Psoas muscle (tissue), 8 donors: ENCODE data around the gene FOXC2. TPM values are rescaled to one million over a fixed set of nuclear protein-coding genes. Genes with fewer than 3 reads are reported as not detected.

Experiments used
- ATAC-seq, 4 donors: fragments of 200-7000 bp; cut with Tn5 transposase; one replicate each; pipeline ENCODE4 v1.9.1; 2020; ENCODE audit warnings: moderate library complexity in 3 of 4, mild to moderate bottlenecking in 2 of 4
- DNase-seq, 2 donors: peaks; one replicate each; pipeline ENCODE4 v3.0.0-alpha.2; 2020
- H3K27ac ChIP-seq: fragments of 200-600 bp; one replicate; pipeline ENCODE4 v1.8.0; 2022
- H3K27me3 ChIP-seq, 3 donors: fragments of 200-600 bp in 1 of 3; one replicate each; pipeline versions ENCODE4 v1.6.1 to v1.8.0; 2013 to 2022; ENCODE audit warnings: low read length in 2 of 3, mild to moderate bottlenecking in 2 of 3, moderate library complexity in 1 of 3; ENCODE audit not compliant: insufficient read depth in 3 of 3
- H3K36me3 ChIP-seq, 2 donors: fragments of 200-600 bp in 1 of 2; one replicate each; pipeline versions ENCODE4 v1.6.1 to v1.8.0; 2013 to 2022; ENCODE audit warnings: low read depth in 1 of 2, mild to moderate bottlenecking in 1 of 2, moderate library complexity in 1 of 2; ENCODE audit not compliant: insufficient read depth in 1 of 2
- H3K4me1 ChIP-seq: fragments of 200-600 bp; one replicate; pipeline ENCODE4 v1.8.0; 2022
- H3K4me3 ChIP-seq: fragments of 200-600 bp; one replicate; pipeline ENCODE4 v1.8.0; 2022; ENCODE audit warnings: mild to moderate bottlenecking
- H3K9me3 ChIP-seq: fragments of 200-600 bp; one replicate; pipeline ENCODE4 v1.8.0; 2022
- WGBS, 3 donors: extraction: QIAGEN DNeasy Blood & Tissue Kit; methylation state at CpG; one replicate each; pipeline versions ENCODE4 v1.1.6 to v1.1.7; 2013; 5-methylcytosine and 5-hydroxymethylcytosine counted together
- intact Hi-C, 2 donors: fragments of 100-400 bp; cut with DNase I; formaldehyde crosslinking; loops; one replicate each; pipeline versions ENCODE4 v1.11.0 to v1.14.2; 2022
- polyA plus RNA-seq, 3 donors: library from polyadenylated mRNA; stranded (reverse); fragments of 200-250 nt; gene quantifications; one replicate each; pipeline ENCODE4 v1.2.3, GENCODE V29; 2013
- total RNA-seq, 4 donors: library from RNA; stranded (reverse); fragmentation: NEBNext Ultra II Directional in 2 of 4; extraction: Animal tissue kit (Norgen Biotek cat#: 25700) in 2 of 4; gene quantifications; one replicate each; pipeline versions ENCODE4 v1.2.1 to v1.2.4, GENCODE V29; 2021 to 2023
- TF ChIP-seq, protein P1 (sequence below): fragments of 200-600 bp; IDR thresholded peaks from one replicate; pipeline ENCODE4 v1.8.0; 2022; ENCODE audit warnings: antibody characterized with exemption
- donor health status: healthy with polysubstance abuse.
- donor health status: DM: no; HTN: no; CAD: no; lungs with moderate emphysema.
- donor health status: Bipolar disorder and iron deficiency.
- donor health status: healthy.
- donor health status: DM: yes; HTN: yes; CAD: no.
- donor health status: DM: no; HTN: no; CAD: no.
- donor health status: DM: no; HTN: no; CAD: no.
- donor health status: DM: yes; HTN: yes; CAD: no.

FOXC2 gene
- total and polyA plus RNA-seq, 7 donors: 0.14 to 0.34 (median 0.18) TPM

DNA sequence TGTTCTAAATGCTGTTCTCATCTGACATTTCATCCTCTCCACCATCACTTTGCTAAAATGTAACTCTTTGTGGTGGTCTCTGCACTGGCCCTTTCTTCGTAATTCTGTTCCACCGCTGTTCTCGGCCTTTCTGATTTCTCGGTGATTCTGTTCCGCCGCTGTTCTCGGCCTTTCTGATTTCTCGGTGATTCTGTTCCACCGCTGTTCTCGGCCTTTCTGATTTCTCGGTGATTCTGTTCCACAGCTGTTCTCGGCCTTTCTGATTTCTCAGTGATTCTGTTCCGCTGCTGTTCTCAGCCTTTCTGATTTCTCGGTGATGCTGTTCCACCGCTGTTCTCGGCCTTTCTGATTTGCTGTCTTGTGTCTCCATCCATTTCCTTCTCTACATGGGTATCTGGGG lies 44.0 kb upstream of the FOXC2 start:
- WGBS, 3 donors: 25 to 37% (median 32%) methylated on average over 16 of the region's 16 CpGs
- TF ChIP-seq, protein P1, sequence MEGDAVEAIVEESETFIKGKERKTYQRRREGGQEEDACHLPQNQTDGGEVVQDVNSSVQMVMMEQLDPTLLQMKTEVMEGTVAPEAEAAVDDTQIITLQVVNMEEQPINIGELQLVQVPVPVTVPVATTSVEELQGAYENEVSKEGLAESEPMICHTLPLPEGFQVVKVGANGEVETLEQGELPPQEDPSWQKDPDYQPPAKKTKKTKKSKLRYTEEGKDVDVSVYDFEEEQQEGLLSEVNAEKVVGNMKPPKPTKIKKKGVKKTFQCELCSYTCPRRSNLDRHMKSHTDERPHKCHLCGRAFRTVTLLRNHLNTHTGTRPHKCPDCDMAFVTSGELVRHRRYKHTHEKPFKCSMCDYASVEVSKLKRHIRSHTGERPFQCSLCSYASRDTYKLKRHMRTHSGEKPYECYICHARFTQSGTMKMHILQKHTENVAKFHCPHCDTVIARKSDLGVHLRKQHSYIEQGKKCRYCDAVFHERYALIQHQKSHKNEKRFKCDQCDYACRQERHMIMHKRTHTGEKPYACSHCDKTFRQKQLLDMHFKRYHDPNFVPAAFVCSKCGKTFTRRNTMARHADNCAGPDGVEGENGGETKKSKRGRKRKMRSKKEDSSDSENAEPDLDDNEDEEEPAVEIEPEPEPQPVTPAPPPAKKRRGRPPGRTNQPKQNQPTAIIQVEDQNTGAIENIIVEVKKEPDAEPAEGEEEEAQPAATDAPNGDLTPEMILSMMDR: no peak
- intact Hi-C loops: loop anchor here in 1 of 2 donors (5.0 kb wide), 1 partner anchor 700 kb away; no protein-coding TSS in a partner anchor
- Histone ChIP-seq H3K27me3 (peaks cover 0 to 60% (median 20%) of the 10 kb centered on the region in 3 donors), H3K4me1 (no peaks in the 10 kb centered on the region), H3K9me3 (no peaks in the 10 kb centered on the region), H3K27ac (no peak overlapping the region), H3K4me3 (no peak overlapping the region), H3K36me3 (no peaks in the 10 kb centered on the region)
- ATAC-seq (no peak), DNase-seq (peak in 1 of 2 donors; percentile 39)

DNA sequence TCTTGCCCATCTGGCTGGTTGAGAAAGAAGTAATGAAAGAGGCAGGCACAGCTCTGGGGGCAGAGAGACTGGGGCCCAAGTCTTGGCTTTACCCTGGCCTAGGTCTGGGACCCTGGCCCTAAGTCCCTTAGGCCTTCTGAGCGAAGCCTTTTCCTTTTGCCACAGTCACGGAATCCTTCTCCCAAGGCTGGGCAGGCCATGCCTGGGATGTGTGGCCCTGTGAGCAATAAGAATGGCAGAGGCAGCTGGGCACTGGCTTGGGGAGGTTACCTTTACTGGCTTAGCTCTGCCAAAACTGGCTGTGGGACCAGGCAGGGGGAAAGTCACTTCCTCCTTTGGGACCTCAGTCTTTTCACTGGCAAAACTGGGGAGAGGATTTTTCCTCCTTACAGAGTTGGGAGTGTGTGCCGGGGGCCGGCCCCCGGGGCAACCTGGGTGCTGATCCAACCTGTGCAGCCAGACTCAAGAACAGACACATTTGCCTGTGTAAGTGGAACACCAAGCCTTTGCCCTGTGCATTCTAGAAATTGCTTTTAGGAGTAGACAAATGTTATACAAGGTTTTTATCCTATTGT lies 43.4 kb upstream of the FOXC2 start:
- TF ChIP-seq, protein P1: no peak
- no peaks in the 10 kb centered on the region for H3K36me3 ChIP-seq
- intact Hi-C loops: loop anchor here in 1 of 2 donors (5.0 kb wide), 1 partner anchor 701 kb away; no protein-coding TSS in a partner anchor
- H3K4me1 ChIP-seq: no peaks in the 10 kb centered on the region
- DNase-seq (peak in 1 of 2 donors; percentile 32), ATAC-seq (peak in 1 of 4 donors; percentile 29)
- H3K27me3 ChIP-seq: peaks cover 0 to 55% (median 17%) of the 10 kb centered on the region in 3 donors
- 58 to 63% (median 59%) methylated on average over 5 of the region's 5 CpGs for WGBS, 3 donors
- no peaks in the 10 kb centered on the region for H3K9me3 ChIP-seq
- no peak overlapping the region for H3K4me3 ChIP-seq
- no peak overlapping the region for H3K27ac ChIP-seq

DNA sequence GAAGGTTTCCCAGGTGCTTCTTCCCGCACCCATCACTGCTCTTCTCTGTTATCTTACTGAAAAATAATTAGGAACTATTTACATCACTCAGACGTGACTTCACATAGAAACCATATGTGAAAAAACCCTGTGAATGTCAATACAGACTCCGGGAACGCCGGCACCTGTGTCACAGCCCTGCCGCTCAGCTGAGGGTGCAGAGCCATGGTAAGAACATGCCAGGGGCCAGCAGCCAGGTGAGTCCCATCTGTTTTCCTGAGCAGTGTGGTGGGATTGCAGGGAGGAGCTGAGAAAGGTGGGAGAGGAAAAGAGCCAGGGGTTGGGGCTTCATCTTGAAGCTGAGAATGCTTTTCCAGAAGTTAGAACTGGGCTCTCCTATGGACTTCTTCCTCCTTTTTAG lies 42.6 kb upstream of the FOXC2 start:
- H3K36me3 ChIP-seq: no peaks in the 10 kb centered on the region
- H3K27ac ChIP-seq: no peak overlapping the region
- intact Hi-C loops: loop anchor here in 1 of 2 donors (5.0 kb wide), 1 partner anchor 702 kb away; no protein-coding TSS in a partner anchor
- H3K27me3 ChIP-seq: peaks cover 0 to 47% (median 14%) of the 10 kb centered on the region in 3 donors
- no peak for DNase-seq
- TF ChIP-seq, protein P1: no peak
- H3K4me1 ChIP-seq: no peaks in the 10 kb centered on the region
- H3K4me3 ChIP-seq: no peak overlapping the region
- 63 to 74% (median 70%) methylated on average over 6 of the region's 6 CpGs for WGBS, 3 donors
- H3K9me3 ChIP-seq: no peaks in the 10 kb centered on the region
- ATAC-seq: no peak

DNA sequence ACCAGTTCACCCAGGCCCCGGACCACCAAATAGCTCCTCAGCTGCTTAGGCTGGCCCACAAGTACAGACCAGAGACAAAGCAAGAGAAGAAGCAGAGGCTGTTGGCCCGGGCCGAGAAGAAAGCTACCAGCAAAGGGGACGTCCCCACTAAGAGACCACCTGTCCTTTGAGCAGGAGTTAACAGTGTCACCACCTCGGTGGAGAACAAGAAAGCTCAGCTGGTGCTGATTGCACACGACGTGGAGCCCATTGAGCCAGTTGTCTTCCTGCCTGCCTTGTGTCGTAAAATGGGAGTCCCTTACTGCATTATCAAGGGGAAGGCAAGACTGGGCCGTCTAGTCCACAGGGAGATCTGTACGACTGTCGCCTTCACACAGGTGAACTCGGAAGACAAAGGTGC lies 40.9 kb upstream of the FOXC2 start:
- Histone ChIP-seq H3K36me3 (peaks cover 0 to 8% of the 10 kb centered on the region in 2 donors), H3K27me3 (peaks cover 0 to 30% (median 11%) of the 10 kb centered on the region in 3 donors), H3K27ac (no peak overlapping the region), H3K4me3 (no peak overlapping the region), H3K9me3 (no peaks in the 10 kb centered on the region), H3K4me1 (no peaks in the 10 kb centered on the region)
- 46 to 59% (median 58%) methylated on average over 12 of the region's 12 CpGs for WGBS, 3 donors
- no peak for DNase-seq
- TF ChIP-seq, protein P1: no peak
- no peak for ATAC-seq
- intact Hi-C loops: no loop called here
